Amniotic stem cell (primary cell): ENCODE measurements around the gene KIAA1614.

Experiments used
- DNase-seq: peaks from one replicate; lab custom pipeline; 2025; lab: John Stamatoyannopoulos, UW

Gene KIAA1614

GRCh38 chr1:180912801-180913565 is at the start of gene KIAA1614:
KIAA1614 (plus strand) TSS chr1:180912897; CDS start chr1:180913244, 347 bp downstream.
- no peak for DNase-seq

- DNase-seq = no peak
Measured at GRCh38 chr1:180863158-180863775, 49.4 kb upstream of the KIAA1614 start.

GRCh38 chr1:180881806-180882509 is 30.7 kb upstream of the KIAA1614 start:
- peak; percentile 59 for DNase-seq

- DNase-seq = no peak
Measured at GRCh38 chr1:180884588-180885300, 28.0 kb upstream of the KIAA1614 start.

GRCh38 chr1:180886338-180886737 is 26.4 kb upstream of the KIAA1614 start:
- no peak for DNase-seq

- DNase-seq = no peak
Measured at GRCh38 chr1:180887841-180888240, 24.9 kb upstream of the KIAA1614 start.

GRCh38 chr1:180888870-180889269 is 23.8 kb upstream of the KIAA1614 start:
- no peak for DNase-seq

- no peak for DNase-seq
Measured at GRCh38 chr1:180889325-180889724, 23.4 kb upstream of the KIAA1614 start.

- no peak for DNase-seq
Measured at GRCh38 chr1:180892272-180892671, 20.4 kb upstream of the KIAA1614 start.

GRCh38 chr1:180892675-180893074 is 20.0 kb upstream of the KIAA1614 start:
- DNase-seq = no peak

GRCh38 chr1:180893614-180894013 is 19.1 kb upstream of the KIAA1614 start:
- DNase-seq = no peak

GRCh38 chr1:180896161-180896560 is 16.5 kb upstream of the KIAA1614 start:
- DNase-seq = no peak

GRCh38 chr1:180898441-180899219 is 14.1 kb upstream of the KIAA1614 start:
- no peak for DNase-seq

GRCh38 chr1:180899262-180899661 is 13.4 kb upstream of the KIAA1614 start:
- no peak for DNase-seq

- DNase-seq = no peak
Measured at GRCh38 chr1:180901076-180901990, 11.4 kb upstream of the KIAA1614 start.

- no peak for DNase-seq
Measured at GRCh38 chr1:180902541-180902940, 10.2 kb upstream of the KIAA1614 start.

- DNase-seq = no peak
Measured at GRCh38 chr1:180905927-180906326, 6.8 kb upstream of the KIAA1614 start.

- no peak for DNase-seq
Measured at GRCh38 chr1:180906511-180906910, 6.2 kb upstream of the KIAA1614 start.

GRCh38 chr1:180907313-180908055 is 5.2 kb upstream of the KIAA1614 start:
- no peak for DNase-seq
